GM23338 (cell line): Measurements from ENCODE around the gene NCAPG. TPM values are rescaled to one million over a fixed set of nuclear protein-coding genes. Genes with fewer than 3 reads are reported as not detected.
"Not testable (repeated sequence)": the region's sequence is repeated elsewhere in the genome, so short reads cannot be mapped to it uniquely, and the experiment has no call there.

Source experiments
- ATAC-seq: fragments of 200-7000 bp; cut with Tn5 transposase; 3 replicates; pipeline ENCODE4 v1.9.1; 2020
- DNase-seq: peaks from one replicate; pipeline ENCODE4 v3.0.0-alpha.2; 2015; ENCODE audit warnings: low spot score
- H2AFZ ChIP-seq: fragments of 200-600 bp; sonication (generic); 2 replicates; pipeline ENCODE4 v1.8.0; 2016; ENCODE audit warnings: antibody characterized with exemption, mild to moderate bottlenecking, moderate library complexity
- H3F3A ChIP-seq: fragments of 200-600 bp; sonication (generic); replicated peaks from 2 replicates; pipeline ENCODE4 v1.8.0; 2017; ENCODE audit warnings: antibody characterized with exemption, mixed run types, low read depth
- H3K27ac ChIP-seq: fragments of 200-600 bp; sonication (generic); 2 replicates; pipeline ENCODE4 v1.6.1; 2016; ENCODE audit warnings: low read depth
- H3K27me3 ChIP-seq: fragments of 200-600 bp; sonication (generic); 2 replicates; pipeline ENCODE4 v1.8.0; 2016; ENCODE audit warnings: mild to moderate bottlenecking, mixed run types, moderate library complexity; ENCODE audit not compliant: insufficient read depth
- H3K36me3 ChIP-seq: fragments of 200-600 bp; sonication (generic); 2 replicates; pipeline ENCODE4 v1.8.0; 2016; ENCODE audit warnings: mild to moderate bottlenecking; ENCODE audit not compliant: insufficient read depth
- H3K4me1 ChIP-seq: fragments of 200-600 bp; sonication (generic); 2 replicates; pipeline ENCODE4 v1.8.0; 2016; ENCODE audit warnings: mild to moderate bottlenecking, moderate library complexity; ENCODE audit not compliant: insufficient read depth
- H3K4me2 ChIP-seq: fragments of 200-600 bp; sonication (generic); 2 replicates; pipeline ENCODE4 v1.7.1; 2017; ENCODE audit warnings: mixed run types
- H3K4me3 ChIP-seq: fragments of 200-600 bp; sonication (generic); 2 replicates; pipeline ENCODE4 v1.6.1; 2016; ENCODE audit warnings: mixed run types
- H3K79me2 ChIP-seq: fragments of 200-600 bp; sonication (generic); replicated peaks from 2 replicates; pipeline ENCODE4 v1.8.0; 2017; ENCODE audit warnings: mild to moderate bottlenecking; ENCODE audit not compliant: insufficient read depth
- H3K9me2 ChIP-seq: fragments of 200-600 bp; sonication (generic); 2 replicates; pipeline ENCODE4 v1.8.0; 2017; ENCODE audit not compliant: insufficient read depth
- H4K20me1 ChIP-seq: fragments of 200-600 bp; sonication (generic); replicated peaks from 2 replicates; pipeline ENCODE4 v1.8.0; 2017; ENCODE audit warnings: mild to moderate bottlenecking; ENCODE audit not compliant: insufficient read depth
- H3K27ac Mint-ChIP-seq: 2 replicates; pipeline ENCODE4 v1.8.0; 2020; ENCODE audit warnings: inconsistent platforms, mild to moderate bottlenecking, moderate library complexity, mixed read lengths
- H3K27me3 Mint-ChIP-seq: 3 replicates; pipeline ENCODE4 v1.8.0; 2022; ENCODE audit warnings: low read depth, mild to moderate bottlenecking, moderate library complexity, mixed read lengths, inconsistent platforms; ENCODE audit not compliant: insufficient read depth, poor library complexity
- H3K36me3 Mint-ChIP-seq: 3 replicates; pipeline ENCODE4 v1.8.0; 2021; ENCODE audit warnings: low read depth, mild to moderate bottlenecking, inconsistent platforms, moderate library complexity, mixed read lengths
- H3K4me1 Mint-ChIP-seq: 3 replicates; pipeline ENCODE4 v1.8.0; 2020; ENCODE audit warnings: mild to moderate bottlenecking, inconsistent platforms, mixed read lengths
- H3K4me3 Mint-ChIP-seq: 3 replicates; pipeline ENCODE4 v1.8.0; 2021; ENCODE audit warnings: moderate library complexity, mild to moderate bottlenecking, inconsistent platforms, mixed read lengths
- H3K9me3 Mint-ChIP-seq: 3 replicates; pipeline ENCODE4 v1.8.0; 2020; ENCODE audit warnings: moderate library complexity, mild to moderate bottlenecking, inconsistent platforms, mixed read lengths
- CREB1 ChIP-seq: fragments of 250-450 bp; sonication (Bioruptor Pico); IDR thresholded peaks from 2 replicates; pipeline ENCODE4 v1.5.0; 2020; ENCODE audit warnings: low read depth, mild to moderate bottlenecking, moderate library complexity
- NANOG ChIP-seq: IDR thresholded peaks from 2 replicates; pipeline ENCODE4 v1.6.1; 2016; ENCODE audit warnings: antibody characterized with exemption, borderline replicate concordance
- POLR2AphosphoS5 ChIP-seq: IDR thresholded peaks from 2 replicates; pipeline ENCODE4 v1.6.1; 2016; ENCODE audit warnings: antibody characterized with exemption, low read depth
- ZNF331 ChIP-seq: fragments of 250-450 bp; sonication (Bioruptor Pico); IDR thresholded peaks from 2 replicates; pipeline ENCODE4 v1.5.0; 2020; ENCODE audit warnings: low read depth, mild to moderate bottlenecking, moderate library complexity
- ZNF462 ChIP-seq: fragments of 250-450 bp; sonication (Bioruptor Pico); IDR thresholded peaks from 2 replicates; pipeline ENCODE4 v1.5.0; 2020; ENCODE audit warnings: mild to moderate bottlenecking, moderate library complexity
- polyA plus RNA-seq: library from polyadenylated mRNA; unstranded; fragments of >200 nt; fragmentation: Nextera tagmentation; extraction: Ambion mirVana; gene quantifications from 2 replicates; pipeline ENCODE4 v1.2.1, GENCODE V29; 2016
- total RNA-seq: library from RNA; depleted of rRNA; stranded (reverse); fragments of >200 nt; shearing (Covaris generic); gene quantifications from 2 replicates; pipeline ENCODE4 v1.2.3, GENCODE V29; 2014

NCAPG gene
- total and polyA plus RNA-seq, 2 experiments from 2014 or later, result 24.4 to 45.8 TPM

GRCh38 chr4:17850295-17850694, 39.5 kb downstream of the NCAPG start:
- not testable (repeated sequence) for H3K79me2 ChIP-seq, H3K27me3 Mint-ChIP-seq, H3K4me1 Mint-ChIP-seq, H4K20me1 ChIP-seq, H3K27ac ChIP-seq, H3K4me3 Mint-ChIP-seq, H3F3A ChIP-seq, H3K27ac Mint-ChIP-seq, H3K4me3 ChIP-seq, H3K9me2 ChIP-seq, H2AFZ ChIP-seq, DNase-seq, H3K36me3 ChIP-seq, H3K4me2 ChIP-seq, ATAC-seq, H3K27me3 ChIP-seq, H3K4me1 ChIP-seq
- Mint-ChIP-seq H3K36me3 (peaks cover 38% of the 10 kb centered on the region), H3K9me3 (peaks cover 23% of the 10 kb centered on the region)

- Mint-ChIP-seq H3K4me1 (peaks cover 4% of the 10 kb centered on the region; the same call in 2 of the 3 replicates), H3K27me3 (peaks cover 3% of the 10 kb centered on the region), H3K4me3 (no peak overlapping the region), H3K36me3 (peaks cover 23% of the 10 kb centered on the region), H3K9me3 (peaks cover 23% of the 10 kb centered on the region), H3K27ac (no peak overlapping the region)
- Histone ChIP-seq H3K36me3 (no peaks in the 10 kb centered on the region), H3K4me1 (peaks cover 4% of the 10 kb centered on the region; the same call in 1 of the 2 replicates), H3F3A (no peaks in the 10 kb centered on the region), H3K9me2 (no peaks in the 10 kb centered on the region), H3K27me3 (no peaks in the 10 kb centered on the region), H4K20me1 (no peaks in the 10 kb centered on the region), H3K79me2 (no peaks in the 10 kb centered on the region), H3K4me2 (no peak overlapping the region), H3K4me3 (no peak overlapping the region), H3K27ac (no peak overlapping the region), H2AFZ (no peak overlapping the region)
- no peak for DNase-seq
- TF ChIP-seq POLR2AphosphoS5 (no peak), ZNF331 (no peak), NANOG (no peak), ZNF462 (CRISPR knock-in tag) (no peak), CREB1 (CRISPR knock-in tag) (no peak)
- no peak for ATAC-seq
Measured at GRCh38 chr4:17851959-17852358, 41.2 kb downstream of the NCAPG start.
